SU-DHL-6 (cell line): ENCODE measurements around the gene P4HA1.

ENCODE experiments used
- H2AFZ ChIP-seq: fragments of 200-600 bp; sonication (generic); 2 replicates; pipeline ENCODE4 v1.6.1; 2014; ENCODE audit warnings: low read depth, mild to moderate bottlenecking, moderate library complexity, mixed read lengths, antibody characterized with exemption, low read length; ENCODE audit not compliant: severe bottlenecking
- H3F3A ChIP-seq: fragments of 200-600 bp; shearing (Covaris generic); 2 replicates; pipeline ENCODE4 v1.6.0; 2016; ENCODE audit warnings: antibody characterized with exemption, mild to moderate bottlenecking; ENCODE audit not compliant: insufficient read depth
- H3K27ac ChIP-seq: fragments of 200-600 bp; sonication (generic); 2 replicates; pipeline ENCODE4 v1.5.1; 2016; ENCODE audit warnings: low read depth, mild to moderate bottlenecking, low read length, moderate library complexity, mixed read lengths
- H3K27me3 ChIP-seq: fragments of 200-600 bp; sonication (generic), shearing (Covaris generic); 2 replicates; pipeline ENCODE4 v1.6.0; 2014; ENCODE audit warnings: mild to moderate bottlenecking, low read length
- H3K36me3 ChIP-seq: fragments of 200-600 bp; sonication (generic); 2 replicates; pipeline ENCODE4 v1.6.1; 2014; ENCODE audit warnings: mild to moderate bottlenecking, low read length, mixed read lengths
- H3K4me2 ChIP-seq: fragments of 300-600, 200-600 bp; shearing (Covaris generic), sonication (generic); 2 replicates; pipeline ENCODE4 v1.6.0; 2014; ENCODE audit warnings: low read length, low read depth, mild to moderate bottlenecking; ENCODE audit not compliant: poor library complexity, severe bottlenecking
- H3K4me3 ChIP-seq: fragments of 200-600 bp; sonication (generic); 2 replicates; pipeline ENCODE4 v1.5.1; 2014; ENCODE audit warnings: antibody characterized with exemption, low read length, mild to moderate bottlenecking, mixed read lengths; ENCODE audit not compliant: insufficient read depth, poor library complexity, severe bottlenecking
- H3K79me2 ChIP-seq: fragments of 200-600 bp; sonication (generic); 2 replicates; pipeline ENCODE4 v1.6.1; 2014; ENCODE audit warnings: mild to moderate bottlenecking, low read length, moderate library complexity; ENCODE audit not compliant: insufficient read depth
- H3K9ac ChIP-seq: fragments of 200-600 bp; sonication (generic); 2 replicates; pipeline ENCODE4 v1.7.0; 2014; ENCODE audit warnings: mild to moderate bottlenecking, low read length
- H3K9me2 ChIP-seq: fragments of 200-600 bp; sonication (generic); replicated peaks from 2 replicates; pipeline ENCODE4 v1.6.1; 2014; ENCODE audit warnings: low read length; ENCODE audit not compliant: insufficient read depth
- H3K9me3 ChIP-seq: fragments of 200-600 bp; sonication (generic); 2 replicates; pipeline ENCODE4 v1.6.1; 2014; ENCODE audit warnings: low read length, mixed read lengths; ENCODE audit not compliant: insufficient read depth
- H4K20me1 ChIP-seq: fragments of 200-600 bp; sonication (generic); 2 replicates; pipeline ENCODE4 v1.6.1; 2014; ENCODE audit warnings: low read depth, mild to moderate bottlenecking, antibody characterized with exemption, low read length, moderate library complexity, mixed read lengths
- EZH2phosphoT487 ChIP-seq: fragments of 200-600 bp; sonication (generic), shearing (Covaris generic); conservative IDR thresholded peaks from 2 replicates; pipeline ENCODE4 v1.6.1; 2018; ENCODE audit warnings: mild to moderate bottlenecking, antibody characterized with exemption, low read length, moderate library complexity, mixed read lengths
- TF ChIP-seq, protein P1 (sequence below): fragments of 200-600 bp; sonication (generic); IDR thresholded peaks from one replicate; pipeline ENCODE4 v1.5.1; 2017; ENCODE audit warnings: antibody characterized with exemption, mild to moderate bottlenecking, low read length, moderate library complexity; ENCODE audit not compliant: insufficient read depth, poor library complexity, severe bottlenecking

P4HA1 gene

DNA sequence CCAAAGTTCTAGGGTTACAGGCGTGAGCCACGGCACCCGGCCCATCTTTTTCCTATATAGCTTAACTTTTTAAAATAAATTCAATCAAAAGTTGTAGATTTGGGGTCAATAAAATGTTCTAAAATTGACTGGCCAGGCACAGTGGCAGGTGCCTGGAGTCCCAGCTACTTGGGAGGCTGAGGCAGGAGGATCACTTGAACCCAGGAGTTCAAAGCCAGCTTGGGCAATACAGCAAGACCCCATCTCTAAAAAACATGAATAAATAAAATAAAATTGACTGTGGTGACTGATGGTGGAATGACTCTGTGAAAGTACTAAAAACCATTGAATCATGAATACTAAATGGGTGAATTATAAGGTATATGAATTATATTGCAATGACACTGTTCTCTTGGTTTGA, 20.8 kb downstream of the P4HA1 start:
- H3K27me3 ChIP-seq, result no peaks in the 10 kb centered on the region
- peaks cover 5% of the 10 kb centered on the region; the same call in 1 of the 2 replicates for H3F3A ChIP-seq
- no peak overlapping the region for H3K9ac ChIP-seq
- peaks cover 5% of the 10 kb centered on the region; the same call in 1 of the 2 replicates for H4K20me1 ChIP-seq
- peaks cover 53% of the 10 kb centered on the region for H3K79me2 ChIP-seq
- no peak overlapping the region for H2AFZ ChIP-seq
- no peak overlapping the region for H3K27ac ChIP-seq
- no peak overlapping the region for H3K4me2 ChIP-seq
- no peaks in the 10 kb centered on the region for H3K9me3 ChIP-seq
- TF ChIP-seq, protein P1, sequence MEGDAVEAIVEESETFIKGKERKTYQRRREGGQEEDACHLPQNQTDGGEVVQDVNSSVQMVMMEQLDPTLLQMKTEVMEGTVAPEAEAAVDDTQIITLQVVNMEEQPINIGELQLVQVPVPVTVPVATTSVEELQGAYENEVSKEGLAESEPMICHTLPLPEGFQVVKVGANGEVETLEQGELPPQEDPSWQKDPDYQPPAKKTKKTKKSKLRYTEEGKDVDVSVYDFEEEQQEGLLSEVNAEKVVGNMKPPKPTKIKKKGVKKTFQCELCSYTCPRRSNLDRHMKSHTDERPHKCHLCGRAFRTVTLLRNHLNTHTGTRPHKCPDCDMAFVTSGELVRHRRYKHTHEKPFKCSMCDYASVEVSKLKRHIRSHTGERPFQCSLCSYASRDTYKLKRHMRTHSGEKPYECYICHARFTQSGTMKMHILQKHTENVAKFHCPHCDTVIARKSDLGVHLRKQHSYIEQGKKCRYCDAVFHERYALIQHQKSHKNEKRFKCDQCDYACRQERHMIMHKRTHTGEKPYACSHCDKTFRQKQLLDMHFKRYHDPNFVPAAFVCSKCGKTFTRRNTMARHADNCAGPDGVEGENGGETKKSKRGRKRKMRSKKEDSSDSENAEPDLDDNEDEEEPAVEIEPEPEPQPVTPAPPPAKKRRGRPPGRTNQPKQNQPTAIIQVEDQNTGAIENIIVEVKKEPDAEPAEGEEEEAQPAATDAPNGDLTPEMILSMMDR, result no peak
- TF ChIP-seq EZH2phosphoT487, result no peak
- H3K36me3 ChIP-seq, result peaks cover 30% of the 10 kb centered on the region
- no peak overlapping the region for H3K4me3 ChIP-seq
- no peaks in the 10 kb centered on the region for H3K9me2 ChIP-seq

DNA sequence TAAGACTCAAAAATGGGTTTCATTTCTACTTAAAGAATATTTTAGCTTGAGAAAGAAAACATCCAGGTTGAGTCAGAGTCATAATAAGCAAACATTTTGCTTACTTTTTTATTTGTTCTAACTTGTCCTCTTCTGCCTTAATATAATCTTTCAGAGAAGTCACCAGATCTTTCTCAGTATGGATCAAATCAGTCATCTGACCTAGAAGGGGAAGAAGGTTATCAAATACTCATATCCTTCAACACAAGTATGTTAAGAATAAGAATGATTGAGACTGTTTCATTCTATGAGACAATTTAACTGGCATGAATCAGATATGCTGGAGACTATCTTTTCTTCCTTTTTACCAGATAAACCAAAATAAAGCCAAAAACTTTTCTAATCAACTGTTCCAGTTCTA, 23.0 kb downstream of the P4HA1 start:
- Histone ChIP-seq H3K4me2 (no peak overlapping the region), H2AFZ (no peak overlapping the region), H3K27ac (no peak overlapping the region), H3K27me3 (no peaks in the 10 kb centered on the region), H3F3A (peaks cover 10% of the 10 kb centered on the region; the same call in 1 of the 2 replicates), H3K79me2 (peaks cover 34% of the 10 kb centered on the region), H3K36me3 (peaks cover 41% of the 10 kb centered on the region), H4K20me1 (peaks cover 5% of the 10 kb centered on the region; the same call in 1 of the 2 replicates), H3K9me3 (no peaks in the 10 kb centered on the region), H3K4me3 (no peak overlapping the region), H3K9ac (no peak overlapping the region), H3K9me2 (no peaks in the 10 kb centered on the region)
- no peak for TF ChIP-seq EZH2phosphoT487
- TF ChIP-seq, protein P1, result no peak

DNA sequence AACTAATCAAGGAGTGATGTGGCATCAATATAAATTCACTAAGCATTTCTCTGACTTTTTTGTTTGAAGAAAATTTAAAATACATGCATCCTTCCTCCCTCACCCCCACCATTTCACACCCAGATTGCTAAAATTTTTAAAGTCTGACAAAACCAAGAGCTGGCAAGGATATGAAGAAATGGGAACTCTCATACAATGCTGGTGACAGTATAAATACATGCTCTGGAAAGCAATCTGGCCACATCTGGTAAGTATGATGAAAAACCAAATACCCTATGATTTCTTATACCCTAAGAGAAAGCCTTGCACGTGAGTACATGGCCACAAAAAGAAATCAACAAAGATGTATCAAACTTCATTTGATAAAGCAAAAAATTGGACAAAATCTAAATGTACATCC, 31.2 kb downstream of the P4HA1 start:
- Histone ChIP-seq H3K27me3 (no peaks in the 10 kb centered on the region), H3K27ac (no peak overlapping the region), H4K20me1 (no peaks in the 10 kb centered on the region), H3K4me2 (no peak overlapping the region), H3K36me3 (peaks cover 28% of the 10 kb centered on the region; the same call in 1 of the 2 replicates), H3K9me2 (no peaks in the 10 kb centered on the region), H3K9me3 (no peaks in the 10 kb centered on the region), H3K4me3 (no peak overlapping the region), H3K9ac (no peak overlapping the region), H3F3A (peaks cover 14% of the 10 kb centered on the region; the same call in 1 of the 2 replicates), H2AFZ (no peak overlapping the region), H3K79me2 (no peaks in the 10 kb centered on the region)
- TF ChIP-seq EZH2phosphoT487, result no peak
- TF ChIP-seq, protein P1, result no peak
